K562 (cell line): ENCODE results near the gene RPUSD2. TPM values are rescaled to one million over a fixed set of nuclear protein-coding genes. Genes with fewer than 3 reads are reported as not detected.

Source experiments
- ARID2 ChIP-seq: fragments of 450-650 bp; IDR thresholded peaks from 2 replicates; pipeline ENCODE4 v1.6.1; 2017; ENCODE audit warnings: antibody characterized with exemption, mild to moderate bottlenecking
- CTCF ChIP-seq, 3 experiments: IDR thresholded peaks in 2 of 3; conservative IDR thresholded peaks in 1 of 3; 2 replicates each; pipeline ENCODE4 v1.5.1; 2011 to 2012; ENCODE audit warnings: low read length in 3 of 3, mild to moderate bottlenecking in 3 of 3, control low read depth in 2 of 3, improper control_type of control experiment in 1 of 3, inconsistent platforms in 1 of 3, low read depth in 1 of 3, mixed read lengths in 1 of 3, moderate library complexity in 1 of 3; ENCODE audit not compliant: insufficient read depth in 2 of 3
- E2F8 ChIP-seq: fragments of 450-650 bp; IDR thresholded peaks from 2 replicates; pipeline ENCODE4 v1.7.1; 2018; ENCODE audit warnings: mild to moderate bottlenecking, low read depth; ENCODE audit not compliant: partially characterized antibody
- GATA2 ChIP-seq: sonication (generic); formaldehyde crosslinking; IDR thresholded peaks from 2 replicates; pipeline ENCODE4 v1.4.0; 2020; ENCODE audit warnings: mild to moderate bottlenecking, missing genetic modification reagents
- HNRNPUL1 ChIP-seq: fragments of 200-400 bp; formaldehyde crosslinking; IDR thresholded peaks from 2 replicates; pipeline ENCODE4 v1.6.1; 2017; ENCODE audit warnings: low read length
- MAZ ChIP-seq, 2 experiments: fragments of 450-650 bp in 1 of 2; sonication (generic) in 1 of 2; formaldehyde crosslinking; IDR thresholded peaks in 1 of 2; conservative IDR thresholded peaks in 1 of 2; 2 replicates each; pipeline versions ENCODE4 v1.4.0 to v1.5.0; 2020; ENCODE audit warnings: mild to moderate bottlenecking in 1 of 2, missing genetic modification reagents in 1 of 2
- NR2C2 ChIP-seq, 2 experiments: fragments of 200-800 bp in 1 of 2; sonication (Bioruptor generic) in 1 of 2; sonication (generic) in 1 of 2; formaldehyde crosslinking in 1 of 2; IDR thresholded peaks; 2 replicates each; pipeline versions ENCODE4 v1.6.1 to v1.8.0; 2016 to 2022; ENCODE audit warnings: mild to moderate bottlenecking in 1 of 2, missing compliant biosample characterization in 1 of 2, missing genetic modification characterization in 1 of 2, missing genetic modification reagents in 1 of 2
- PTRF ChIP-seq: fragments of 450-650 bp; IDR thresholded peaks from 2 replicates; pipeline ENCODE4 v1.6.1; 2016; ENCODE audit warnings: mild to moderate bottlenecking, missing genetic modification characterization, missing compliant biosample characterization
- RNF2 ChIP-seq: sonication (generic); IDR thresholded peaks from 2 replicates; pipeline ENCODE4 v1.6.1; 2016
- SLC30A9 ChIP-seq: fragments of 250-450 bp; sonication (Bioruptor Pico); IDR thresholded peaks from 2 replicates; pipeline ENCODE4 v1.8.0; 2022; ENCODE audit warnings: mild to moderate bottlenecking, moderate library complexity
- SMARCA5 ChIP-seq: fragments of 450-650 bp; IDR thresholded peaks from 2 replicates; pipeline ENCODE4 v1.6.1; 2016
- SMARCC2 ChIP-seq: fragments of 450-650 bp; IDR thresholded peaks from 2 replicates; pipeline ENCODE4 v1.6.1; 2017; ENCODE audit warnings: antibody characterized with exemption, moderate library complexity, mild to moderate bottlenecking, low read depth
- SREBF2 ChIP-seq: sonication (generic); formaldehyde crosslinking; IDR thresholded peaks from 2 replicates; pipeline ENCODE4 v1.4.0; 2020; ENCODE audit warnings: mild to moderate bottlenecking, missing genetic modification reagents
- WHSC1 ChIP-seq: IDR thresholded peaks from one replicate; pipeline ENCODE4 v1.6.1; 2012; ENCODE audit warnings: low read length, control low read depth, inconsistent platforms
- ZFPM2 ChIP-seq: fragments of 250-450 bp; sonication (Bioruptor Pico); IDR thresholded peaks from 2 replicates; pipeline ENCODE4 v1.5.1; 2022; ENCODE audit warnings: mild to moderate bottlenecking
- ZKSCAN1 ChIP-seq: fragments of 150-350 bp; IDR thresholded peaks from 2 replicates; pipeline ENCODE4 v1.6.1; 2016; ENCODE audit warnings: low read depth, low read length
- ZNF696 ChIP-seq: fragments of 250-450 bp; sonication (Bioruptor Pico); conservative IDR thresholded peaks from 2 replicates; pipeline ENCODE4 v1.4.0; 2020; ENCODE audit warnings: mild to moderate bottlenecking, moderate library complexity
- polyA plus RNA-seq, 8 experiments: library from polyadenylated mRNA; depleted of rRNA in 4 of 8; stranded (reverse) in 5 of 8; unstranded in 3 of 8; fragments of >200 nt; fragmentation: Nextera tagmentation in 2 of 8; fragmentation: Illumina TruSeq in 1 of 8; extraction: Ambion mirVana in 2 of 8; extraction: Trizol in 1 of 8; gene quantifications; 2 replicates each; pipeline versions ENCODE4 v1.2.1 to v1.2.3, GENCODE V29; 2011 to 2014; ENCODE audit warnings: inconsistent platforms in 1 of 8, missing spikeins in 1 of 8
- total RNA-seq, 7 experiments: library from RNA; depleted of rRNA in 6 of 7; stranded (reverse); fragments of >200 nt in 6 of 7; fragmentation: Illumina TruSeq in 2 of 7; extraction: Trizol in 2 of 7; gene quantifications; 2 replicates each; pipeline versions ENCODE4 v1.2.1 to v1.2.3, GENCODE V29; 2011 to 2021; ENCODE audit warnings: low replicate concordance in 1 of 7
- TF ChIP-seq, protein P1 (sequence below): fragments of 450-650 bp; formaldehyde crosslinking; IDR thresholded peaks from 2 replicates; pipeline ENCODE4 v1.4.0; 2020; ENCODE audit warnings: mild to moderate bottlenecking, moderate library complexity
- TF ChIP-seq, protein P2 (sequence below): IDR thresholded peaks from 3 replicates; pipeline ENCODE4 v1.6.1; 2011; ENCODE audit warnings: borderline replicate concordance, mild to moderate bottlenecking, moderate library complexity; ENCODE audit not compliant: insufficient read length; ENCODE audit errors: extremely low read depth

The RPUSD2 gene
- total and polyA plus RNA-seq, 9 of the 15 experiments (the other 6 are each of a cell fraction or from before 2014, with no cell fraction given), result 3.7 to 30.2 (median 14.3) TPM

- TF ChIP-seq E2F8 (peak; percentile 58), PTRF (tag) (no peak), NR2C2 (CRISPR knock-in tag; IDR thresholded peaks at IDR 0.05) (peak; percentile 57; the same call in 1 of the 2 replicates), NR2C2 (tag; IDR thresholded peaks at IDR 0.05) (peak; percentile 79), SREBF2 (CRISPR knock-in tag) (no peak), ZNF696 (CRISPR knock-in tag) (no peak), MAZ (CRISPR knock-in tag; conservative IDR thresholded peaks at IDR 0.05 in 1 of 2, IDR thresholded peaks at IDR 0.05 in 1 of 2) (peak in 1 of 2 experiments; percentile 36; a peak in 1 of 4 replicates), WHSC1 (no peak), ZKSCAN1 (peak; percentile 74; the same call in 1 of the 2 replicates), ZFPM2 (CRISPR knock-in tag) (no peak), SLC30A9 (CRISPR knock-in tag) (no peak), SMARCA5 (no peak), RNF2 (peak; percentile 67), SMARCC2 (no peak), HNRNPUL1 (no peak), GATA2 (no peak), CTCF (IDR thresholded peaks at IDR 0.05 in 2 of 3, conservative IDR thresholded peaks at IDR 0.05 in 1 of 3; ENCODE audit: insufficient read depth in 2 of 3, low read depth in 1 of 3, low read length in 3 of 3) (no peak), ARID2 (0 out of 2 replicates have a peak, but pooled peaks have one; percentile 50)
- TF ChIP-seq, protein P1, sequence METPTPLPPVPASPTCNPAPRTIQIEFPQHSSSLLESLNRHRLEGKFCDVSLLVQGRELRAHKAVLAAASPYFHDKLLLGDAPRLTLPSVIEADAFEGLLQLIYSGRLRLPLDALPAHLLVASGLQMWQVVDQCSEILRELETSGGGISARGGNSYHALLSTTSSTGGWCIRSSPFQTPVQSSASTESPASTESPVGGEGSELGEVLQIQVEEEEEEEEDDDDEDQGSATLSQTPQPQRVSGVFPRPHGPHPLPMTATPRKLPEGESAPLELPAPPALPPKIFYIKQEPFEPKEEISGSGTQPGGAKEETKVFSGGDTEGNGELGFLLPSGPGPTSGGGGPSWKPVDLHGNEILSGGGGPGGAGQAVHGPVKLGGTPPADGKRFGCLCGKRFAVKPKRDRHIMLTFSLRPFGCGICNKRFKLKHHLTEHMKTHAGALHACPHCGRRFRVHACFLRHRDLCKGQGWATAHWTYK (CRISPR knock-in tag), result no peak
- TF ChIP-seq, protein P2, sequence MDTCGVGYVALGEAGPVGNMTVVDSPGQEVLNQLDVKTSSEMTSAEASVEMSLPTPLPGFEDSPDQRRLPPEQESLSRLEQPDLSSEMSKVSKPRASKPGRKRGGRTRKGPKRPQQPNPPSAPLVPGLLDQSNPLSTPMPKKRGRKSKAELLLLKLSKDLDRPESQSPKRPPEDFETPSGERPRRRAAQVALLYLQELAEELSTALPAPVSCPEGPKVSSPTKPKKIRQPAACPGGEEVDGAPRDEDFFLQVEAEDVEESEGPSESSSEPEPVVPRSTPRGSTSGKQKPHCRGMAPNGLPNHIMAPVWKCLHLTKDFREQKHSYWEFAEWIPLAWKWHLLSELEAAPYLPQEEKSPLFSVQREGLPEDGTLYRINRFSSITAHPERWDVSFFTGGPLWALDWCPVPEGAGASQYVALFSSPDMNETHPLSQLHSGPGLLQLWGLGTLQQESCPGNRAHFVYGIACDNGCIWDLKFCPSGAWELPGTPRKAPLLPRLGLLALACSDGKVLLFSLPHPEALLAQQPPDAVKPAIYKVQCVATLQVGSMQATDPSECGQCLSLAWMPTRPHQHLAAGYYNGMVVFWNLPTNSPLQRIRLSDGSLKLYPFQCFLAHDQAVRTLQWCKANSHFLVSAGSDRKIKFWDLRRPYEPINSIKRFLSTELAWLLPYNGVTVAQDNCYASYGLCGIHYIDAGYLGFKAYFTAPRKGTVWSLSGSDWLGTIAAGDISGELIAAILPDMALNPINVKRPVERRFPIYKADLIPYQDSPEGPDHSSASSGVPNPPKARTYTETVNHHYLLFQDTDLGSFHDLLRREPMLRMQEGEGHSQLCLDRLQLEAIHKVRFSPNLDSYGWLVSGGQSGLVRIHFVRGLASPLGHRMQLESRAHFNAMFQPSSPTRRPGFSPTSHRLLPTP, result peak; percentile 89
Observed at GRCh38 chr15:40593588-40594428, 24.7 kb downstream of the RPUSD2 start, which contains the start of gene KNL1 (continued).
